Activated T-cell treated with anti-CD3 and anti-CD28 coated beads, Interleukin-2, amount 50 U/mL, for 48 hours (primary cell): ENCODE measurements around the gene CACNA2D4.
"Not testable (repeated sequence)": the region's sequence is repeated elsewhere in the genome, so short reads cannot be mapped to it uniquely, and the experiment has no call there.

Source experiments
- DNase-seq, 2 experiments: peaks; one replicate each; pipeline ENCODE4 v3.0.0-alpha.2; 2020

The CACNA2D4 gene

DNA sequence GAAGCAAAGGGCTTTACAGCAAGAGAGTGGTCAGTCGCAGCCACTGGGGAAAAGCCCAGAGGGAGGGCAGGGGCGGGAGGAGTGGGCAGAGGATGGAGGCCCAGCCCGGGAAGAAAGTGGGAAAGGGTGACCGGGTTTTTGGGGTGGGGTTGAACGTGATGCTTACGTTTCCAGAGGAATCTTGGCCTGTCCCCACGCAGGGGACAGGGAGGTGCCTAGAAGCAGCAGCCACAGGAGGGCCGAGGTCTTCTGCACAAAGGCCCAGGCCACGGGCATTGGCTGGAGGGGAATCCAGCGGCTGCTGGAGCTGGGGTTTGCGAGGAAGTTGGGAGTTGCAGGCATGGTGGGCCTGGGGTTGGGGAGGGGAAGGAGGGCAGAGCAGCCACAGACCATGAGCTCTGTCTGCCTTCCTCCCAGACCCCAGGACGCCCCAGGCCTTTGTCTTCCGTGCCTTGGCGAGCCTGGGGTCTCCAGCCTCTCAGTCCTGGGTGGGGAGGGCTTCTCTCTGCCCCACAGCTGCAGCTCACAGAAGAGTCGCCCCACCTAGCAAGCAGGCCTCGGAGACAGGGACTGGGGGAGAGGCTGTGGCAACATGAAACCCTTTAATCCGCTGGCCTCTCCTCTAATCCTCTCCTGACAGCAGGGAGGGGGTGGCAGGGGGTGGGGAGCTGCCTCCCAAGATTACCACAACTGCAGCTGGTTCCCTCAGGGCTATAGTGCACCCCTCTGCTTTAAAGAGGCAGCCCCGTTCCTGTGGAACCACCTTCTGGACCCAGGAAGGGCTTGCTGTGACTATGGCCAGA is at the start of gene CACNA2D4:
Gene CACNA2D4, minus strand, starts transcription at position 572 of the 803 bp plus-strand sequence. Its CDS starts 179 bp downstream, at position 393.
- DNase-seq, result peak; percentile 11 to 13

DNA sequence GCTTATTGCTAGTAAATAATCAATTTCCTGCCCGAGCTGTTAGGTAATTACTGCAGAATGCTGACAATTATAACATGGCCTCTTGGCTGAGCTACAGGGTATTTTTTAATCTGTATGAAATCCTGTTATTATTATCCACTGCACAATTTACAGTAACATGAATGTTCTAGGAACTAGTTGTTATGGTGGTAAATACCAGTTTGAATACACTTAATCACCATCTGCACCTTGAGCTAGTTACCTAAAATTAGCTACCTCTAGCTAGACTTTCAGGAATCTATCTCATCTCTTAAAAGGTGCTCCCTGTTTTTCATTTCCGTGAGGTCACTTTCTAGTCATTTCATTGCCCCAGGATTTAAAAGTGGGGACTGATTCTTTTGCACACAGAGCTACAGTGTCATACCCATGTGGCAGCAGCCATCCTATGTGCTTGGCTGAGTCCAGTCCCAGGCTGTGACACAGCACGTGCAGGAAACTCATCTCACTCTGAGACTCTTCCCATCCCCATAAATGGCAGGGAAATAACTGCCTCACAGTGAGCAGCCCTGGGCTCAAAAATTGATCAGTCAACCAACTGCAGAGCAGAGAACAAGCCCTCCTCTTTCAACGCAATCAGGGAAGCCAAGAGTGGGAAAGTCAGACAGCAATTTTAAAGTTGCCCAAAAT is 48.2 kb upstream of the CACNA2D4 start:
- DNase-seq, result no peak

GRCh38 chr12:1965916-1966315 is 47.5 kb upstream of the CACNA2D4 start:
- no peak for DNase-seq

- no peak for DNase-seq
Observed at GRCh38 chr12:1962051-1963020, 43.9 kb upstream of the CACNA2D4 start.

DNA sequence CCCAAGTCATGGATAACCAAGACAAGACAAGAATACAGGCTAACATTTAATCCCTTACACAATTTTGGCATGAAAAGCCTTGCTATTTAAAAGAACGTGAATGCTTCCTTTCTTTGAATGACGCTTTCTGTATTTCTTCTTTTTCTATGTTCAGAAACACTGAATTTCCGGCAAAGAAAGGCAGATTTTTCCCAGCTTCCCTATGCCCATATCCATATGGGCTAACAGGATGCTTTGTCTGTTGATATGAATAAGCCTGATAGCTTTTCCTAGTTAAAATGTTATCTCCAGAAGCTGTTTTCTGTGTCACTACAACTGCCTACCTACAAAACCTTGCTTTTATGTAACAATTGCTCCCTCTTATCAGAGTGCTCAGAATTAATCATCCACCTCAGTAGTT is 38.3 kb upstream of the CACNA2D4 start:
- no peak for DNase-seq

- DNase-seq, result no peak
Observed at GRCh38 chr12:1949771-1950470, 31.5 kb upstream of the CACNA2D4 start.

- no peak for DNase-seq
Observed at GRCh38 chr12:1948883-1949282, 30.4 kb upstream of the CACNA2D4 start.

DNA sequence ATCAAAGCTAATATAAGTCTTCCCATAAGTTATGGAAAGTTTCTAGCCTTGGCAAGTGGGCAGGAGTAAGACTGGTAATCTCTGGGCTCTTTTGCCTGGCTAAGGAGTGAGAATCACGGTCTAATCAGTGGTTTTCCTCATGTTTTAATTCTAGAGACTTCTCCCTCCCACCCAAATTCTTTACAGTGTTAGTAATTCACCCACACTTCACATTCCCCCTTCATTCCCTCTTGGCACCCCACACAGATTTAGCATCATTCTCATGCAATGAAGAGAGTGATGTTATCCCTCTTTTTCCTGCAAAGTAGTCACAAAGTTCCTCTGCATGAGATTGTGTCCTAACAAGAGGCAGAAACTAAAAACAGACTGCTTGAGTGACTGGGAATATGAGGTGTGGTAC is 28.6 kb upstream of the CACNA2D4 start:
- no peak for DNase-seq

- no peak for DNase-seq
Observed at GRCh38 chr12:1946296-1946695, 27.8 kb upstream of the CACNA2D4 start.

GRCh38 chr12:1945502-1945901 is 27.1 kb upstream of the CACNA2D4 start:
- DNase-seq, result not testable (repeated sequence)

- peak; percentile 91 to 94 for DNase-seq
Observed at GRCh38 chr12:1939801-1940607, 21.6 kb upstream of the CACNA2D4 start.

GRCh38 chr12:1939331-1939730 is 20.9 kb upstream of the CACNA2D4 start:
- no peak for DNase-seq

DNA sequence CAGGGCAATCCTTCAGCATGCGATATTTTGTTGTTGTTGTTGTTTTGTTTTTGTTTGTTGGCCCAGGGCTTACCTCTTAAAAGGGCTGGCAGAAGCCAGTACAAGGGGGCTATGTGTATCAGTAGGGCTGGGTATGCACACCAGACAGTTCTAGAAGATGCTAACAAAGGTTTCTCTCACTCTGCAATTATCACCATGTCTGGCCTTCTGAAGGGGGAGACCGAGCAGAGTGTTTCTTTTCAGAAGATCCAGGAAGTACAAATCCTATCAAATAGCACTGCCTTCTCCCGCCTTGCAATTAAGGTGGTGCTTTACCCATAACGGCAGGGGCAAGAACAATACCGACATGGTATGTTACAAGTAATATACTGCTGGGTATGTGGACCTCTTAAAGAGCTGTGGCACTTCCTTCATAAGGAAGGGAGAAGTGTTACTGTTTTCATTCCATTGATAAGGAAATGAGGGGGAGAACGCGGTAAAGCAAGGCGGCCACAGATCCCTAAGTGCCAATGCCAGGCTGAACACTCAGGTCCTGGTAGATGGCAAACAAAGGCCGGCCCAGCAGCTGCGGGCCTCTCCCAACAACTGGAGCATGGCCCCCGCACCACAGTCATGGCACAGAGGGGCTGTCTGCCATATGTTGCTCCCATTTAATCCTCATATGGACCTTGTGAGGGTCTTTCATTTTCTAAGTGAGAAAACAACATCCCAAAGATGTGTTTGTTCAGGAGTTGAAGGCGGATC is 19.2 kb upstream of the CACNA2D4 start:
- DNase-seq, result no peak

GRCh38 chr12:1936406-1937320 is 18.2 kb upstream of the CACNA2D4 start:
- DNase-seq, result no peak

GRCh38 chr12:1935700-1936378 is 17.4 kb upstream of the CACNA2D4 start:
- peak in 1 of 2 experiments; percentile 12 for DNase-seq

DNA sequence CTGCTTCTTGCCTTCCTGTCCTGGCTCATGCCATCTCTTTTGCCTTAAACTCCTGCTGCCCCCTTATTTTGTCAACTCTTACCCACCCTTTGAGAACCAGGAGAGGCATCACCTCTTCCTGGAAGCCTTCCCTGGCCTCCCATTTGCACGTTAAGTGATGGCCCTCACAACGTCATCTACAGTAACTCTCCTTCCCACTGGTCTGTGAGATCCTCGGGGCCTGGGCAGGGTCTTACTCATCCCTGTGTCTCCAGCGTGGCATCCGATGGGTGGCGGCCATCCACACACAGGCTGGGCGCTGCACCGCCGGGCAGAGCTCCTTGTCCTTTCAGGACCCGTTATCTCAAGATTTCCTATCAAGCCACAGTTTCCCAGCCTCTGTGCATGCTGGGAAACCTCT is 16.8 kb upstream of the CACNA2D4 start:
- peak in 1 of 2 experiments; percentile 6 for DNase-seq

DNA sequence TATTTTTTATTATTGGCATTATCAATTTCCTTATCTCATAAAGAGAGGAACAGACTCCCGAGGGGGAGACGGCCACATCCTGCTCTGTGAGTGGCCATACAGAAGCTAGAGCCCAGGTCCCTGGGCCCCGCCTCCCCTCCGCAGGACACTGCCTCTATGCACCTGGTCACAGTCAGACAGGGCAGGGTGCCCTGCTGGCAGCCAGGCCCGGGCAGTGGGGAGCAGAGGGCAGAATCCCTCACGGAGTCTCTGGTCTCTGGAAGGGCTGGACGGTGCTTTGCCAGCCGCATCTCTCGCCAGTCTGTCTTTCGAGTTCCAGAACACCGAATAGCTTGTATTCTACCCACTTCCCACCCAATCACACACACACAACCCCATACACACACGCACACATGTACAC is 16.4 kb upstream of the CACNA2D4 start:
- no peak for DNase-seq

DNA sequence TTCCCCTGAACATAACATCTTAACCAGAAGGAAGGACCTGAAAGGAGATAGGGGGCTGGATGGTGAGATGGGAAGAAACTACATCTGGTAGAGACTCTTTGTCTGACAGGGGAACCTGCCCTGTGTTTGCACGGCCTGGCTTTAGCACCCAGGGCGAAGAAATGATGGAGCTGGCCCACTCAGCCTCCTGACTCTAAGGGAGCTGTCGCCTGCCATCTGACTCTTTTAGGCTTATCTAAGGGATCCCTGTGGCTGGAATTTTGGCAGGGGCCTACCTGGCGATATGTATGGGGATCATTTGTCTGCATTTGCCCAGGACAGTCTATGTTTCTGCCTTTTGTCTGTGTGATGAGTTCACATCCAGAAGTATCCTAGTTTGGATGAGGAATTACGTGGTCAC is 15.6 kb upstream of the CACNA2D4 start:
- peak in 1 of 2 experiments; percentile 11 for DNase-seq
